Dendritic cell treated with granulocyte-macrophage colony-stimulating factor and Interleukin-4, amounts not matched to agents 40 ng/mL and 50 ng/mL, for 4 days (primary cell): ENCODE data around the gene LGALS4.
"Not testable (repeated sequence)": the region's sequence is repeated elsewhere in the genome, so short reads cannot be mapped to it uniquely, and the experiment has no call there.

Experiments
- H3K27ac Mint-ChIP-seq: one replicate; pipeline ENCODE4 v1.8.0; 2022; ENCODE audit warnings: mild to moderate bottlenecking, mixed read lengths
- H3K27me3 Mint-ChIP-seq: one replicate; pipeline ENCODE4 v1.8.0; 2022; ENCODE audit warnings: mild to moderate bottlenecking, mixed read lengths
- H3K36me3 Mint-ChIP-seq: one replicate; pipeline ENCODE4 v1.8.0; 2022; ENCODE audit warnings: low read depth, mixed read lengths
- H3K4me1 Mint-ChIP-seq: one replicate; pipeline ENCODE4 v1.8.0; 2022; ENCODE audit warnings: low read depth, mixed read lengths
- H3K4me3 Mint-ChIP-seq: one replicate; pipeline ENCODE4 v1.8.0; 2022; ENCODE audit warnings: mild to moderate bottlenecking, moderate library complexity, mixed read lengths
- H3K9me3 Mint-ChIP-seq: one replicate; pipeline ENCODE4 v1.8.0; 2022; ENCODE audit warnings: mixed read lengths
- intact Hi-C: fragments of 100-400 bp; cut with micrococcal nuclease; formaldehyde crosslinking; loops from one replicate; pipeline ENCODE4 v1.15.0; 2022

LGALS4 gene

DNA sequence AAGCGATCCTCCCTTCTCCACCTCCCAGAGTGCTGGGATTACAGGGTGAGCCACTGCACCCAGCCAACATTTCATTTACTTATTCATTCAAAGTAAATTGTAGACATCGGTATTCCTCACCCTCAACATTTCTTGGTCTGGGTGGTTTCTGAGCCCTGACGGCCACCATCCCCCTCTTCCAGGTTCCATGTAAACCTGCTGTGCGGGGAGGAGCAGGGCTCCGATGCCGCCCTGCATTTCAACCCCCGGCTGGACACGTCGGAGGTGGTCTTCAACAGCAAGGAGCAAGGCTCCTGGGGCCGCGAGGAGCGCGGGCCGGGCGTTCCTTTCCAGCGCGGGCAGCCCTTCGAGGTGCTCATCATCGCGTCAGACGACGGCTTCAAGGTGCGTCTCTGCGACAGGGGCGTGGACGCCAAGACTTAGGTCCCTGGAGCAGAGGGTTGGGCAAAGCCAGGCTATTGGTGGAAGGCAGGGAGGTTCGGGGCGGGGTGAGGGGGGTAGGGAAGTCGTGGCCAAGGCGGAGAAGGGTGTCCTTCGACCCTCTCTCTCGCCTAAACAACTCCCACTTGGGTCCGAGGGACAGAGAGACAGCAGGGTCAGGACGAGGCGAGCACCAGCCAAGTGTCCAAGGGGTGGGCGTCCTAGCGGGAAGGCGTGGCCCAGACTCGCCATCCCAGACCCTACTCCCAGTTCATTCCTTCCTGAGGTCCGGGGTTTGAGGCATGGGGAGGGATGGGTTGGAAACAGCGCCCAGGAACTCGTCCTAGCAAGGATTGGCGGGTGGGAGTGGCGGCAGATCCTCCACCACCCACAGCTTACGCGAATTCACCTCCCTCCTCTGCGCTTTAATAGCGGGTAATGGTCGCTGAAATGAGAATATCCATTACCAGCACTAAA, 22.0 kb downstream of the LGALS4 start:
- H3K4me3 Mint-ChIP-seq, H3K9me3 Mint-ChIP-seq, H3K27me3 Mint-ChIP-seq, H3K36me3 Mint-ChIP-seq, H3K4me1 Mint-ChIP-seq, intact Hi-C loops, H3K27ac Mint-ChIP-seq: not testable (repeated sequence)

DNA sequence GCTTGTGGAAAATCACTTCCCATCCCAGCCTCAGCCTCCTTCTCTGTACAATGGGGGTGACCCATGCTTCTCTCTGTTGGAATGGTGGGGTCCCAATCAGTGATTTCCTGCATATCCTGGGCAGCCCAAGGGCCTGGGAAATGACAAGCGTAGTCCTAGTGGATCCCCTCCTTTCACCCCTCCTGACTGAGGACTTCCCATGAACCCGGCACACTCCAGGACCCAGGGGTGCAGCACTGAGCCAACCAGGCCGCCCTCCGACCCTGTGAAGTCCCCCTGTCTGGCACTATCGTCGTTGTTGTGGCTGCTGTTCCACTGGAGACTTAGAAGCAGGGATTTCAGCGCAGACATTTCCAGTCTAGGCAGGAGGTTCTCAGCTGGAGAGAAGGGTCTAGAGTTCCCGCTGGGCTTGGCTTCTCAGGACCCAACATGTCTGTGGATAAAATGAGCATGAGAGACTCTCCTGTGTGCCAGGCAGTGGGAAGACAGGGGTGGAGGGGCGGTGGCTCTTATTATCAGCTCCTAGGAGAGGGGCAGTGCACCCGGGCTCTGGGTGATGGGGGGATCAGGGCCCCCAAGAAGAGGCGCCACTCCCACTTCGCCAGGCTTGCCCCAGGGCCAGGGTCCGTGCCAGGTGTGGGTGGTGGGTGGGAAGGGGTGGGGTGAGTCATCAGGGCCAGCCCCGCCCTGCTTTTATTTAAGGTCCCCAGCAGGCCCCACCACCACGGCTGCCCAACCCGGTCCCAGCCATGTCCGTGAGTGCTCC, 24.1 kb downstream of the LGALS4 start, which contains the start of gene LGALS7B:
LGALS7B (plus strand) TSS at position 723 of the 766 bp plus-strand sequence; CDS start at position 750, 27 bp downstream.
- no peak within 1 kb of the TSS for H3K27ac Mint-ChIP-seq
- peaks cover 1% of the 10 kb centered on the region for H3K27me3 Mint-ChIP-seq
- H3K4me1 Mint-ChIP-seq = peaks cover 8% of the 10 kb centered on the region
- H3K9me3 Mint-ChIP-seq = no peaks in the 10 kb centered on the region
- intact Hi-C loops = no loop called here
- H3K36me3 Mint-ChIP-seq = no peaks in the 10 kb centered on the region
- no peak within 1 kb of the TSS for H3K4me3 Mint-ChIP-seq

DNA sequence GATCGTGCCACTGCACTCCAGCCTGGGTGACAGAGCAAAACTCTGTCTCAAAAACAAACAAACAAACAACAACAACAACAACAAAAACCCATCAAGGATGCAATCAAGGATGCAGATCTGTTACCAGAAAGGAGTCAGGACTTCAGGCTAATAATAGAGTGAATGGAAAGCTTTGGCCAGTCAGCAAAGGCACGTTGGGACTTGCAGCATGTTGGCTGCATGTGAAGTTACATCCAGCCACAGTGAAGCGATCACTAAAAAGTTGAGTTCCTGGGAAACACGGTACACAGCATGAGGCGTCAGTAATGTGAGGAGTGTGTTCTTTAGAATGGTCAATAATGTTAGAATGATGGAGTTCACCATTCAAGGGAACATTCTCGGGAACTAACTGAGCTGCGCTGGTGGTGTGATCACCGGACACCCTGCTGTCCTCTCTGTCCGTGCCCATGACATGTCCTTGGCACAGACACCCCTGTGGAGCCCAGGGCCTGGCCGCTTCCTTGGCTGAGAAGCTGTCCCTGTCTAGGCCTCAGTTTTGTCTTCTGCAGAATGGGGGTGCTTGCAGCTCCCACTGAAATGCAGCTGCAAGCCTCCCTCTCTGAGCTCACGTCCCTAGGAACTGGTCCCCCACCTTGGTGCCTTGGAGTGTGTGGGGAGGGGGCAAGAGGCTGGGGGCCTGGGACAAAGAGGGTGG, 26.0 kb downstream of the LGALS4 start:
- intact Hi-C loops = no loop called here
- no peaks in the 10 kb centered on the region for H3K9me3 Mint-ChIP-seq
- H3K36me3 Mint-ChIP-seq = no peaks in the 10 kb centered on the region
- no peaks in the 10 kb centered on the region for H3K4me1 Mint-ChIP-seq
- H3K27ac Mint-ChIP-seq = no peak overlapping the region
- H3K4me3 Mint-ChIP-seq = no peak overlapping the region
- H3K27me3 Mint-ChIP-seq = peaks cover 1% of the 10 kb centered on the region

DNA sequence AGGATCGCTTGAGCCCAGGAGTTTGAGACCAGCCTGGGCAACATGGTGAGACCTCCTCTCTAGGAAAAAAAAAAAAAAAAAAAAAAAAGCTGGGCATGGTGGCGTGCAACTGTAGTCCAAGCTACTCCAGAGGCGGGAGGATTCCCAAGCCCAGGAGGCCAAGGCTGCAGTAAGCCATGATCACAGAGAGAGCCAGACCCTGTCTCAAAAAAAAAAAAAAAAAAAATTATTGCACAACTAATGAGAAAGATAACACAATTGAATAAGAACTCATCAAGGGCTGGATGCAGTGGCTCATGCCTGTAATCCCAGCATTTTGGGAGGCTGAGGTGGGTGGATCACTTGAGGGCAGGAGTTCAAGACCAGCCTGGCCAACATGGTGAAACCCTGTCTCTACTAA, 26.7 kb downstream of the LGALS4 start:
- H3K27ac Mint-ChIP-seq, intact Hi-C loops, H3K27me3 Mint-ChIP-seq, H3K4me1 Mint-ChIP-seq, H3K36me3 Mint-ChIP-seq, H3K4me3 Mint-ChIP-seq, H3K9me3 Mint-ChIP-seq: not testable (repeated sequence)

DNA sequence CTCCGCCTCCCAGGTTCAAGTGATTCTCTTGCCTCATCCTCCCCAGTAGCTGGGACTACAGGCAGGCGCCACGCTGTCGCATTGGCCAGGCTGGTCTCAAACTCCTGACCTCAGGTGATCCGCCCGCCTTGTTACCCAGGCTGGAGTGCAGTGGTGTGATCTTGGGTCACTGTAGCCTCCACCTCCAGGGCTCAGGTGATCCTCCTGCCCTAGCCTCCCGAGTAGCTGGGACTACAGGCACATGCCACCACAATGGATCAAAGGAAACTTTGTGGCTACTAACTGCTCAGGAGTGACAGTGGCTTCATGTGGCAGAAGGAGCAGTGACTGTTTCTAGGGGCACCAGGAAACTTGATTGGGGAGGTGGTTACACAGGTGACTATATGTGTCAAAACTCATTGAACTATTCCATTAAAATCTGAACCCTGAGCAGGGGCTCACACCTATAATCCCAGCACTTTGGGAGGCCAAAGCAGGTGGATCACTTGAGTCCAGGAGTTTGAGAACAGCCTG, 27.5 kb downstream of the LGALS4 start:
- intact Hi-C loops = no loop called here
- no peak overlapping the region for H3K4me3 Mint-ChIP-seq

DNA sequence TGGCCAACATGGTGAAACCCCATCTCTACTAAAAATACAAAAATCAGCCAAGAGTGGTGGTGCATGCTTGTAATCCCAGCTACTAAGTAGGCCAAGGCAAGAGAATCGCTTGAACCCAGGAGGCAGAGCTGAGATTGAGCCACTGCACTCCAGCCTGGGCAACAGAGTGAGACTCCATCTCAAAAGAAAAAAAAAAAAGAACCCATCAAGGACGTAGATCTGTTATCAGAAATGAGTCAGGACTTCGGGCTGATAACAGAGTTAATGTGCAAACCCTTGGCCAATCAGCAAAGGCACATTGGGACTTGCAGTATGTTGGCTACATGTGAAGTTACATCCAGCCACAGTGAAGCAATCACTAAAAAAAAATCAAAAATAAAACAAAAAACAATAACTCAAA, 28.5 kb downstream of the LGALS4 start:
- no peaks in the 10 kb centered on the region for H3K36me3 Mint-ChIP-seq
- no peaks in the 10 kb centered on the region for H3K9me3 Mint-ChIP-seq
- H3K27me3 Mint-ChIP-seq = peaks cover 15% of the 10 kb centered on the region
- intact Hi-C loops = no loop called here
- no peak overlapping the region for H3K27ac Mint-ChIP-seq
- no peak overlapping the region for H3K4me3 Mint-ChIP-seq
- no peaks in the 10 kb centered on the region for H3K4me1 Mint-ChIP-seq

More for the DNA sequence above, 27.5 kb downstream of the LGALS4 start:
- H3K27ac Mint-ChIP-seq = no peak overlapping the region
- H3K9me3 Mint-ChIP-seq = no peaks in the 10 kb centered on the region
- H3K4me1 Mint-ChIP-seq = no peaks in the 10 kb centered on the region
- H3K27me3 Mint-ChIP-seq = peaks cover 12% of the 10 kb centered on the region
- H3K36me3 Mint-ChIP-seq = no peaks in the 10 kb centered on the region

DNA sequence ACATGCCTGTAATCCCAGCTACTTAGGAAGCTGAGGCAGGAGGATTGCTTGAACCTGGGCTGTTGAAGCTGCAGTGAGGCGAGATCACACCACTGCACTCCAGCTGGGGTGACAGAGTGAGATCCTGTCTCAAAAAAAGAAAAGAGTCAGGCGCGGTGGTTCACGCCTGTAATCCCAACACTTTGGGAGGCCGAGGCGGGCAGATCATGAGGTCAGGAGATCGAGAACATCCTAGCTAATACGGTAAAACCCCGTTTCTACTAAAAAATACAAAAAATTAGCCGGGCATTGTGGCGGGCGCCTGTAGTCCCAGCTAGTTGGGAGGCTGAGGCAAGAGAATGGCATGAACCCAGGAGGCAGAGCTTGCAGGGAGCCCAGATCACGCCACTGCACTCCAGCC, 30.5 kb downstream of the LGALS4 start:
- not testable (repeated sequence) for H3K9me3 Mint-ChIP-seq, H3K27ac Mint-ChIP-seq

DNA sequence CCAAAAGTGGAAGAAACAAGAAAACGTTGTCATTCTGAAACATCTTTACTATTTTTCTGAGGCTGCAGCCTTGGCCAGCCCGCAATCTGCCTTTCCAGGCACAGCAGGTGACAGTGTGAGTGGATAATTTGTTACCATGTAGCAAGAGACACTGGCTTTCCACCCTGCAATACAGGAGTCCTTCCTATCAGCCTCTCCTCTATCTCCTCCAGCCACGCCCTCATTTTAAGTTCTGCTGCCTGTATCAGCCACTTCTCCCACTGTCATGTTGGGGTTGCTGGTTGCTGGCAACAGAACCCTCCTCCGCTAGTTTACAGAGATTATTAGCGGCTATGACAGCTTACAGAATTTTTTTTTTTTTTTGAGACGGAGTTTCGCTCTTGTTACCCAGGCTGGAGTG, 31.7 kb downstream of the LGALS4 start:
- H3K9me3 Mint-ChIP-seq = no peaks in the 10 kb centered on the region
- intact Hi-C loops = no loop called here
- H3K27me3 Mint-ChIP-seq = peaks cover 19% of the 10 kb centered on the region
- no peak overlapping the region for H3K27ac Mint-ChIP-seq
- no peaks in the 10 kb centered on the region for H3K4me1 Mint-ChIP-seq
- H3K4me3 Mint-ChIP-seq = no peak overlapping the region
- no peaks in the 10 kb centered on the region for H3K36me3 Mint-ChIP-seq

More for the DNA sequence above, 30.5 kb downstream of the LGALS4 start:
- peaks cover 19% of the 10 kb centered on the region for H3K27me3 Mint-ChIP-seq
- H3K4me1 Mint-ChIP-seq, H3K4me3 Mint-ChIP-seq, intact Hi-C loops, H3K36me3 Mint-ChIP-seq: not testable (repeated sequence)

DNA sequence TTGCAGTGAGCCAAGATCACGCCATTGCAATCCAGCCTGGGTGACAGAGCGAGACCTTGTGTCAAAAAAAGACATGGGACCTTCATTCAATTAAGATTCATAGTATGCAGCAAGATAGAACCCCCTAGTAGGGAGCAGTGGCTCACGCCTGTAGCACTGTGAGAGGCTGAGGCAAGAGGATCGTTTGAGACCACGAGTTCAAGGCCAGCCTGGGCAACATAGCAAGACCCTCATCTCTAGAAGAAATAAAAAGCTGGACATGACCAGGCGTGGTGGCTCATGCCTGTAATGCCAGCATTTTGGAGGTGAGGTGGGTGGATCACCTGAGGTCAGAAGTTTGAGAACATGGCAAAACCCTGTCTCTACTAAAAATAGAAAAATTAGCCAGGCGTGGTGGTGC, 32.3 kb downstream of the LGALS4 start:
- intact Hi-C loops = no loop called here
- Mint-ChIP-seq H3K4me3 (no peak overlapping the region), H3K9me3 (no peaks in the 10 kb centered on the region), H3K27me3 (peaks cover 19% of the 10 kb centered on the region), H3K4me1 (no peaks in the 10 kb centered on the region), H3K27ac (no peak overlapping the region), H3K36me3 (no peaks in the 10 kb centered on the region)

DNA sequence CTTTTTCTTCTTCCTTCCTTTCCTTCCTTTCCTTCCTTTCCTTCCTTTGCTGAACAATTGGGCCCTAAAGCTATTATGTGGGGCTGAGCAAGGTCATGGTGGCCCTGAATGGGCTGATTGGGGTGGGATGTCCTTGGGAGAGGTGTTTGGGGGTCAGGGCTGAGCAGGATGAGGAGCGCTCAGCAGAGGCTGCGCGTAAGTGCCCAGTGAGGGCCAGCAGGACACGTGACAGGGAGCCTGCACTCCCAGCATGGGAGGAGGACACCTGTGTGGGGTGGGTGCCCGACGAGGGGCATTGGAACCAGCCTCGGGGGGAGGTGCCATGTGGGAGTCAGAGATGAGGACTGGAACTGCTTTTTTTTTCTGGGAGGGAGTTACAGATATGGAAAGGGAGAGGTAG, 34.0 kb downstream of the LGALS4 start:
- intact Hi-C loops = no loop called here
- H3K4me1 Mint-ChIP-seq = no peaks in the 10 kb centered on the region
- H3K4me3 Mint-ChIP-seq = no peak overlapping the region
- no peak overlapping the region for H3K27ac Mint-ChIP-seq
- H3K9me3 Mint-ChIP-seq = no peaks in the 10 kb centered on the region
- no peaks in the 10 kb centered on the region for H3K36me3 Mint-ChIP-seq
- peaks cover 19% of the 10 kb centered on the region for H3K27me3 Mint-ChIP-seq

DNA sequence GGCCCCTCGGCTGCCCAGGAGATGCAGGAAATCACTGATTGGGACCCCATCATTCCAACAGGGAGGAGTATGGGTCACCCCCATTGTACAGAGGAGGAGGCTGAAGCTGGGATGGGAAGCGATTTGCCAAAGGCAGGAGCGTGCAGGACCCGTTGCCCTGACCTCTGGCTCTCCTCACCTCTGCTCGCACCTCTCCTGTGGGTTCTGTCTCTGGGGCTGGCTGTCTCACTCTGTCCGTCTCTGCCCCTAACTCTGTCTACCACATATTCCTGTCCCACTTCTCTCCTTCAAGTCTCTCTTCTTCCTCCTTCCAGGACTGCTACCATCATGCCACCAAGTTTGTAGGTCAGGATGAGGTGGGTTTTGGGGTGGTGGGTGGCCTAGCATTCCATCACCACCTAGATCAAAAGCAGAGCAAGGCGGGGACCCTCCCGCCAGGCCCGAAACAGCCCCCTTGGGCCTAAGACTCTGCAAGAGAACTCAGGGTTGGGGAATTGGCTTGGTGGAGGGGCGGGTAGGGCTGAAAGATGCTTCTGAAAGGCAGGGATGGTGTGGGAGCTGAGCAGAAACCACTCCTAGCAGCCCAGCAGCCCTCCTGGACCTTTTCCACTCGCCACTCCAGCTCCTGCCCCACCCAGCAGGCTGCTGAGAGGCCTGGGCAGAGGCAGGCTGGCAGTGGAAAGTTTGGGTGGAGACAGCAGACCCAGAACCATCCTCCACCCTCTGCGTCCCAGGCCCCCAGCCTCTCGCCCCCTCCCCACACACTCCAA, 38.4 kb downstream of the LGALS4 start:
- Mint-ChIP-seq H3K4me3 (no peak overlapping the region), H3K36me3 (no peaks in the 10 kb centered on the region), H3K9me3 (no peaks in the 10 kb centered on the region), H3K27me3 (peaks cover 4% of the 10 kb centered on the region), H3K27ac (no peak overlapping the region), H3K4me1 (peaks cover 7% of the 10 kb centered on the region)
- intact Hi-C loops = no loop called here

DNA sequence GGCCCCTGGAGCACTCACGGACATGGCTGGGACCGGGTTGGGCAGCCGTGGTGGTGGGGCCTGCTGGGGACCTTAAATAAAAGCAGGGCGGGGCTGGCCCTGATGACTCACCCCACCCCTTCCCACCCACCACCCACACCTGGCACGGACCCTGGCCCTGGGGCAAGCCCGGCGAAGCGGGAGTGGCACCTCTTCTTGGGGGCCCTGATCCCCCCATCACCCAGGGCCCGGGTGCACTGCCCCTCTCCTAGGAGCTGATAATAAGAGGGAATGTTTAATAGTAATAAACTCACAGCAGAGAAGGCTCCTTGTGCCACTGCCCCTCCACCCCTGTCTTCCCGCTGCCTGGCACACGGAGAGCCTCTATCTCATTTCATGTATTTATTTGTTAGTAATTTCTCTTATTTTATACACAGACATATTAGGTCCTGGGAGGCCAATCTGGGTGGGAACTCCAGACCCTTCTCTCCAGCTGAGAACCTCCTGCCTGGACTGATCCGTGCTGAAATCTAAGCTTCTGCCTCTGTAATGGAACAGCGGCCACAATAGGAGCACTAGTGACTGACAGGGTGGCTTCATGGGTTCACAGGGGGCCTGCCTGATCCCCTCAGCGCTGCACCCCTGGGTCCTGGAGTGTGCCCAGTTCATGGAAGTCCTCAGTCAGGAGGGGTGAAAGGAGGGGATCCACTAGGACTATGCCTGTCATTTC, 39.1 kb downstream of the LGALS4 start, which contains the start of gene LGALS7:
LGALS7 (minus strand) TSS at position 49 of the 709 bp plus-strand sequence; CDS start at position 24, 25 bp downstream.
- no peak within 1 kb of the TSS for H3K4me3 Mint-ChIP-seq
- H3K27me3 Mint-ChIP-seq = peaks cover under 1% of the 10 kb centered on the region
- H3K4me1 Mint-ChIP-seq = peaks cover 9% of the 10 kb centered on the region
- intact Hi-C loops = no loop called here
- no peaks in the 10 kb centered on the region for H3K36me3 Mint-ChIP-seq
- no peaks in the 10 kb centered on the region for H3K9me3 Mint-ChIP-seq
- H3K27ac Mint-ChIP-seq = no peak within 1 kb of the TSS

DNA sequence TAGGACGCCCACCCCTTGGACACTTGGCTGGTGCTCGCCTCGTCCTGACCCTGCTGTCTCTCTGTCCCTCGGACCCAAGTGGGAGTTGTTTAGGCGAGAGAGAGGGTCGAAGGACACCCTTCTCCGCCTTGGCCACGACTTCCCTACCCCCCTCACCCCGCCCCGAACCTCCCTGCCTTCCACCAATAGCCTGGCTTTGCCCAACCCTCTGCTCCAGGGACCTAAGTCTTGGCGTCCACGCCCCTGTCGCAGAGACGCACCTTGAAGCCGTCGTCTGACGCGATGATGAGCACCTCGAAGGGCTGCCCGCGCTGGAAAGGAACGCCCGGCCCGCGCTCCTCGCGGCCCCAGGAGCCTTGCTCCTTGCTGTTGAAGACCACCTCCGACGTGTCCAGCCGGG, 41.2 kb downstream of the LGALS4 start:
- H3K4me3 Mint-ChIP-seq, H3K9me3 Mint-ChIP-seq, intact Hi-C loops, H3K27me3 Mint-ChIP-seq, H3K4me1 Mint-ChIP-seq, H3K36me3 Mint-ChIP-seq, H3K27ac Mint-ChIP-seq: not testable (repeated sequence)
